ENCODE measurements around the gene CREB1. TPM values are rescaled to one million over a fixed set of nuclear protein-coding genes. Genes with fewer than 3 reads are reported as not detected.

Gene CREB1
- total RNA-seq, 1 donor from 2014 or later, result 50.8 TPM

GRCh38 chr2:207504513-207505170, 25.1 kb upstream of the CREB1 start:
- peak; percentile 63 for DNase-seq

DNA sequence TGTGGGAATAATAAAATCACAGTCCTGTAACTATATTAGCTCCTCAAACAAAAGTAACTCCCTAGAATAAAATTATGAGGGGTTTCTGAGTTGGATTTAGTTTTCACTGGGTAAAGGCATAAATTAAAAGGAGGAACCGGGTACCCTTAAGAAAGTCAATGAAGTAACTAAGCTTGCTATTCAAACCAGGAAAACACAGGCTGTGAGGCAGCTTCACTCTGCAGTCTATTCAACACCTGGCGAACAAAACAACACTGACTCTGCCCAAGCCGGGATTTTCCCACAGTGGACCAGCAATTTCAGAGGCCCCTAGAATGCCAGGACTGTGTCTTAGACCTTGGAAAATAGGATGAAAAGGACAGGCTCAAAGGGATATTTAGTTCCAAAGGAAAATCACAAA, 24.6 kb upstream of the CREB1 start:
- peak; percentile 21 for DNase-seq

GRCh38 chr2:207505728-207506127, 24.0 kb upstream of the CREB1 start:
- no peak for DNase-seq

GRCh38 chr2:207506426-207506825, 23.3 kb upstream of the CREB1 start:
- no peak for DNase-seq

DNA sequence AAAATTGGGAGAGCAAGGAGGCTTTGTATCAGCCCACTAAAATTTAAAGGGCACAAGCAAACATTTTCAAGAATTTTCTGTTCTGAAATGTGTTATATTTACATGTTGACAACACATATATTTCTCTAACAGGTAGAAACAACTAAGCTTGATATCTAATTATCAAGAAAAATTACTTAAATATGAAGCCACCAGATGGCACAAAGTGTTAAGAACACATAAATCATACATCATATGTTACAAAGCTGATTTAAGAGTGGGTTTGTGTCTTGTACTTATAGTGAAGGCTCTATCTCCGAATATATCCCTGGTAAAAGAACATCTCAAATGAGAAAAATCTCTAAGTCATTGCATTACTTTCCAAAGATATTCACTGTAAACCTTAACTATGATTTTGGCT, 19.6 kb upstream of the CREB1 start:
- DNase-seq, result no peak

DNA sequence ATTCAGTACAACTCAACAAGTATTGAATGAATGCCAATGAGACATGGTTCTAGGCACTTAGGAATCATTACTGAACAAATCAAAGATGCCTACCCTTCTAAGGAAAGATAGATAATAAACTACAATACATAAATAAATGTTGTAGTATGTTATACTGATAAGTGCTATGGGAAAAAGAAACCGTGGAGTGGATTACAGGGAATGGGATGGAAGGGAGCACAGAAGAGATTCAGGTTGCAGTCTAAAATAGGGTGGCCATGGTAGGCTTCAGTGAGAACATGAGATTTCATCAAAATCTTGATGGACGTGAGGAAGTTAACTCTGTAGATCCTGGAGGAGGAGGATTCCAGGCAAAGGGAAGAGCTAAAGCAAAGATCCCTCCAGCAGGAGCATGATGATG, 17.9 kb upstream of the CREB1 start:
- DNase-seq, result no peak

GRCh38 chr2:207512356-207512755, 17.4 kb upstream of the CREB1 start:
- DNase-seq, result no peak

GRCh38 chr2:207513551-207514257, 16.1 kb upstream of the CREB1 start:
- no peak for DNase-seq

- DNase-seq, result no peak
Observed at GRCh38 chr2:207514451-207514850, 15.3 kb upstream of the CREB1 start.

DNA sequence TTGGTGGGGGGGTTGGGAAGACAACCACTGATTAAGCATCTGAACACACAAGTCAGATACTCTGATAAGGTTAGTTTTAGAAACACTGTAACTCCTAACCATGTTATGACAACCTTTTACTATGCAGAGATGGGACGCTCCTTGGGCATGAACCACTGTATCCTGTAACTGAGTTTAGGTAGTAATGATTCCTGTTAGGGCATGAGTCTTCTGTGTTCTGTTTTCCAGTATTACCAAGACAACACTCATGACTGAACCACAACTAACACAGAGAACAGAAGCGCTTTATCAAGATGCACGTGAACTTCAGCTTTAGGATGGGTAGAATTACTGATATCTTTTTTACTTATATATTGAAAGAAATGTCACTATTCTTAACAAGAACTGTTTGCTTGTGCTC, 14.1 kb upstream of the CREB1 start:
- no peak for DNase-seq

DNA sequence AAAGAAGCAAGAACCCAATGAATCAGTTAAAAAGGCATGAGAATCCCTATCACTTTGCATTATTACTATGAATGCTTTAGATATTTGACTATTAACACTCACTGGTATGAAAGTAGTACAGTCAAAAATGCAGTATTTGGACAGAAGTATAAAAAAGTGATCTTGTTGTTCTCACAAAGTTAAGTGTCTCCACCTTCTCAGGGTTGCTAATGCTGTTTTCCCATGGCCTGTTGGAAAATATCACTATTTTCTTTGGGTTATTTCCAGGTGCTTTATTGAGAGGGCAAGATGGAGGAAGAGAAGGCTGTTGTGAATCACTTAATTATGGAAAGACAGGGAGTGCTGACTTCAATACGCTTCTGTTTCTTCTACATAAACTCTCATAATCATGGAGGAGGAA, 13.6 kb upstream of the CREB1 start:
- DNase-seq, result no peak

- DNase-seq, result no peak
Observed at GRCh38 chr2:207523005-207523404, 6.8 kb upstream of the CREB1 start.

GRCh38 chr2:207525296-207525695, 4.5 kb upstream of the CREB1 start:
- DNase-seq, result no peak

GRCh38 chr2:207528980-207529329, 807 bp upstream of the CREB1 start:
- DNase-seq, result peak; percentile 45

GRCh38 chr2:207530160-207531031, 634 bp downstream of the CREB1 start:
- DNase-seq, result peak; percentile 70

DNA sequence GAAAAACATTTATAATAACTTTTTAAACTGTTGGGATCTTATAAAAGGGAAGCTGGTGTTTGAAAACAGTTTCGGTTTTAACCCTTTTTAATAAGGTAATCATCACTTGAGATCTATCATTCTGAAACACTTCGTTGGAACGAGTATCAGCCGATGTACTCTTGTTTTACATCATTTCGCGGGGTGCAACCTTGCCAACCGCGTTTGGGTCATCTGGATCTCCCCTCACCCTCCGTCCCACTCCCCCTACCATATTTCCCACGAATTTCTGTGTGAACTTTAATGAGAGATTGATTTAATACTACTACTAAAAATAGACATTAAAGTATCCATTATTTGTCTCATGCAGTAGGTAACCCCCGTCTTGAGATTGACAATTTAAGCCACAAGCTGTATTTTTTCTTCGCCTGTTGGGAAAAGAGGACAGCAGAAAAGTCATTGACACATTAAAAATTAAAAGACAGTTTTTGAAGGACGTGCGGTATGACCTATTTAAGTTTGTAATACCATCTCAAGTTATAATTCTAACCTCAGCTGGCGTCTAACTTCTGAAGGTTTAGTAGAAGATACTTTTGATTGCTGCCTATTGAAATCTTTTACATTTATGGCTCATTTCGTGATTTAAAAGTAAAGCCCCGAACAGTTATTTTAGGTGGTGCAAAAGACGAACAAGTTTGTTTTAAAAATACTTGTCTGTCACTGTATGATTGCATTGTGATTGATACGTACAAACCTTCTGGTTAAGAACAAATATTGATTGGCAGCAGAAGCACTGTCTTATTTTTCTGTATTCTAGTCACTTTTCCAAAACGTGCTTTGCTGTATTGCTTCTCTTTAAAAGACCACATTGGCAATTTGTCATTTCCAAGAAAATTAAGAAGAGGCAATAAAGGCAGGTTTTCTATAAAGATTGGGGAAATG, 1.5 kb downstream of the CREB1 start:
- DNase-seq, result peak; percentile 14

DNA sequence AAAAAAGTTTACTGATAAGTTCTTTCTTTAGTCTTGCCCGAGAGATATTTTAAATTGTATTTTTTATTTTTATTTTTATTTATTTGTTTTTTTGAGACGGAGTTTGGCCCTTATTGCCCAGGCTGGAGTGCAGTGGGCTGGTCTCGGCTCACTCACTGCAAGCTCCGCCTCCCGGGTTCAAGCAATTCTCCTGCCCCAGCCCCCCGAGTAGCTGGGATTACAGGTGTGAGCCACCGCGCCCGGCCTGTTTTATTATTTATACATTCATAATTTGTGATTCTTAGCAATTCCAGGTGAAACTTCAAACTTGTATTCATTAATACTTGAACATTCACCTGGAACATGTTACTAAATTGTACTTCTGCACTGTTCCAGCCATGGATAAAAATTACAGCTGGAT, 2.9 kb downstream of the CREB1 start:
- DNase-seq, result no peak

DNA sequence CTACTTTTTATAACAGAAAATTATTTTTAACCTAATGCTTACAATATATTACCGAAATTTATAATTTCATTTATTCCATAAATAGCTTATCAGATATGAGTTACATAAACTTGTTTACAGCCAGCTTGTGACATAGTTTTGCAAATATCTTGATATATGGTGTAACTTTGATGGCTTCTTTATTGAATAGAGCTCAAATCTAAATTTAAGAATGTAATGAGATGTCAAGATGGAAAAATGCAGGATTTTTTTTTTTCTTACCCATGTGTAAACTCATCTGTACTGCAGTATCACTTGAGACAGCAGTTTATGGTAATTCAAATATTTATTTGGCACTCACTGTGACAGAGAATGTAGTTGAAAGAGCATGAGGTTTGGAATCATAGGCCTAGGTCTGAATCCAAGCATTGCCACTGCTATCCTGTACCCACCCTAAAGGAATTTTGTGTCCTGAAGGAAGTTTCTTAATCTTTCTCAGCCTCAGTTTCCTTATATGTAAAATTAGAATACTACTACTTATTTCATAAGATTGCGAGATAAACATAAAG, 3.8 kb downstream of the CREB1 start:
- no peak for DNase-seq

- DNase-seq, result no peak
Observed at GRCh38 chr2:207534417-207534816, 4.7 kb downstream of the CREB1 start.

- no peak for DNase-seq
Observed at GRCh38 chr2:207539470-207539869, 9.7 kb downstream of the CREB1 start.

DNA sequence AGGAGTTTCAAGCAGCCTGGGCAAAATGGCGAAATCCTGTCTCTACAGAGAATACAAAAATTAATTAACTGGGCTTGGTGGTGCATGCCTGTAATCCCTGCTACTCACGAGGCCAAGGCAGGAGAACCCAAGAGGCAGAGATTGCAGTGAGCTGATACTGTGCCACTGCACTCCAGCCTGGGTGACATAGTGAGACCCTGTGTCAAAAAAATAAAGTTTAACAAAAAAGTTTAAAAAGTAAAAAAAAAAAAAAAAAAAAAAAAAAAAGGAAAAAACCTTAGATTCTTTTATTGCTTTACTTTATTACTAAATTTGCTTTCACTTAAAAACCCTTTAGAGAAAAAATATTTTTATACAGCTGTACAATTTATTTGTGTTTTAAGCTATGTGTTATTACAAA, 10.7 kb downstream of the CREB1 start:
- no peak for DNase-seq

- no peak for DNase-seq
Observed at GRCh38 chr2:207541933-207542332, 12.2 kb downstream of the CREB1 start.

All from tongue (tissue), 2 donors.